ENCODE results near the gene FAM89A.
"Not testable (repeated sequence)": the region's sequence is repeated elsewhere in the genome, so short reads cannot be mapped to it uniquely, and the experiment has no call there.

Gene FAM89A

DNA sequence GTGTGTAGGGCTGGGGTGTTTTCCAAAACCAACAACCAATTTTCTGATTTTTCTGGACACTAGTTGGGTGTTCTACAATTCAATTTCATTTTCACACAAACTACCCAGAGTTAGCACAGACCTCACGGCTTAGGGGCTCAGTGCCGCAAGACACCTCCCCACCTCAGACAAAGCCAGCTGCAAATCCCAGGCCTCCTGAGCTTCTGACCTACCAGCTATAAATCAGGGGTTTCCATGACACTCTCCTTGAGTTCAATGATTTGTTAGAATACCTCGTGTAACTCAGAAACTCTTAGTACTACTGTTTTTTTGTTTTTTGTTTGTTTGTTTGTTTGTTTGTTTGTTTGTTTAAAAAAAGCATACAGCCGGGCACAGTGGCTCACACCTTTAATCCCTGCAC, 28.7 kb upstream of the FAM89A start:
- ATAC-seq (replicated peaks; ENCODE audit: extremely low read depth, poor library complexity, severe bottlenecking) = no peak
- Mint-ChIP-seq H3K4me3 (no peak overlapping the region), H3K4me1 (peaks cover 6% of the 10 kb centered on the region), H3K27ac (ENCODE audit: low read depth) (no peak overlapping the region), H3K27me3 (peaks cover 35% of the 10 kb centered on the region), H3K9me3 (no peaks in the 10 kb centered on the region), H3K36me3 (ENCODE audit: insufficient read depth) (no peaks in the 10 kb centered on the region)
- DNase-seq (ENCODE audit: low spot score in 2 of 2) = no peak

DNA sequence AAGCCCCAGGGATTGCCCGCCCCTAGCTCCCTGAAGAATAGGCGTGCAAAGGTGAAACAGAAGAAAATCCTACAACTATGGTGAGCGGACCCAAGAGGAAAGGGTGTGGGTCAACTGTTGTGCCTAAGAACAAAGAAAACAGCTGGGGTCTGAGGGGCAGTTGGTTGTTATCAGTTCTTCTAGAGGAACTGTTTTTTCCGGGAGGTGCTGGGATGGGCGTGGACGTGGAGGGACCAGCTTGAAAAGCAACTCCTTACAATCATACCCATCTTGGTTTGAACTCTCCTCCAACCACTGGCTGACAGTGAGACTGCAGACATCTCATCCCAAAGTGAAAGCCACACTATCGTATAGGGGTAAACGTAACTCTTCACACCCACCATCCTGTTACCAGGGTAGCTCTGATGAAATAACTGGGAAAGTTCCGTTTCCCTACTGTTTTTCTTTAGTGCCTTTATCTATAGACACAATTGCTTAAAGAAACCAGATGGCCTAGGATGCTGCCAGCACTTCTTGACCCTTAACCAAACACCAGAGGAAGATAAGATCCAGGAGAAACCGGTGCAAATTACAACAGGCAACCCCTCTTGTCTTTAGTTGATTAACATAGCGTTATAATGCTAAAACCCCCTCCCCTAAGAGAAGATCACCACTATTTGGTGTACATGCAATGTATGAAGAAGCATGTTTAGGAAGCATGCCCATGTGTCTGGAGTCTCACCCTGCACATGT, 25.6 kb upstream of the FAM89A start:
- Mint-ChIP-seq H3K4me3 (no peak overlapping the region), H3K9me3 (no peaks in the 10 kb centered on the region), H3K4me1 (no peaks in the 10 kb centered on the region), H3K36me3 (ENCODE audit: insufficient read depth) (peaks cover 2% of the 10 kb centered on the region), H3K27ac (ENCODE audit: low read depth) (no peak overlapping the region), H3K27me3 (peaks cover 35% of the 10 kb centered on the region)
- DNase-seq (ENCODE audit: low spot score in 2 of 2) (no peak), ATAC-seq (replicated peaks; ENCODE audit: extremely low read depth, poor library complexity, severe bottlenecking) (no peak)

DNA sequence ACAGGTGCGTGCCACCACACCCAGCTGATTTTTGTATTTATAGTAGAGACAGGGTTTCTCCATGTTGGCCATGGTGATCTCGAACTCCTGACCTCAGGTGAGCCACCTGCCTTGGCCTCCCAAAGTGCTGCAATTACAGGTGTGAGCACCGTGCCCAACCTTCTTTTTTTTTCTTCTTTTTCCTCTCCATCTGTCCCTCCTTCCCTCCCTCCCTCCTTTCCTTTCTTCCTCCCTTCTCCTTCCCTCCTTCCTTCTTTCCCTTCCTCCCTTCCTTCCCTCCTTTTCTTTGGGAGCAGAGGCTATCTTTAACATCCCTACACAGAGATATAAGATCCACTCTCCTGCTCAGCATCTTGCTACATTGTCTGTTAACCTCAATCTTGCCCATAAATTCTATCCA, 24.4 kb upstream of the FAM89A start:
- Mint-ChIP-seq H3K9me3 (no peaks in the 10 kb centered on the region), H3K4me1 (no peaks in the 10 kb centered on the region), H3K27ac (ENCODE audit: low read depth) (no peak overlapping the region), H3K27me3 (peaks cover 35% of the 10 kb centered on the region), H3K4me3 (no peak overlapping the region), H3K36me3 (ENCODE audit: insufficient read depth) (peaks cover 2% of the 10 kb centered on the region)
- no peak for ATAC-seq (replicated peaks; ENCODE audit: extremely low read depth, poor library complexity, severe bottlenecking)
- DNase-seq (ENCODE audit: low spot score in 2 of 2) = no peak

DNA sequence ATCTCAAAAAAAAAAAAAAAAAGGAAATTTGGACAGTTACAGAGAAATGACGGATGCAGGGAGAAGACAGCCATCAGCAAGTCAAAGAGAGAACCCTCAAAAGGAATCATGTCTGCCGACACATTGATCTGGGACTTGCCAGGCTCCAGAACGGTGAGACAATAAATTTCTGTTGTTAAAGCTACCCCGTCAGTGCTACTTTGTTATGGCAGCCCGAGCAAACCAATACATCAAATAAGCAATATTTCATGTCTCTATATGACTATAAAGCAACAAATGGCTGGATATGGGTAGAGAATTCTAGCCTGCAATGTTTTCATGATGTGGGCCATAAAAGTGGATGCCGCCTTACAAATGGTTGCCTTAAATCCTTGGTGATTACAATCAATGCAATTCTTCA, 23.3 kb upstream of the FAM89A start:
- peaks cover 2% of the 10 kb centered on the region for H3K36me3 Mint-ChIP-seq (ENCODE audit: insufficient read depth)
- ATAC-seq (replicated peaks; ENCODE audit: extremely low read depth, poor library complexity, severe bottlenecking) = no peak
- no peaks in the 10 kb centered on the region for H3K4me1 Mint-ChIP-seq
- no peak for DNase-seq (ENCODE audit: low spot score in 2 of 2)
- no peak overlapping the region for H3K27ac Mint-ChIP-seq (ENCODE audit: low read depth)
- H3K9me3 Mint-ChIP-seq = no peaks in the 10 kb centered on the region
- peaks cover 40% of the 10 kb centered on the region for H3K27me3 Mint-ChIP-seq
- no peak overlapping the region for H3K4me3 Mint-ChIP-seq

DNA sequence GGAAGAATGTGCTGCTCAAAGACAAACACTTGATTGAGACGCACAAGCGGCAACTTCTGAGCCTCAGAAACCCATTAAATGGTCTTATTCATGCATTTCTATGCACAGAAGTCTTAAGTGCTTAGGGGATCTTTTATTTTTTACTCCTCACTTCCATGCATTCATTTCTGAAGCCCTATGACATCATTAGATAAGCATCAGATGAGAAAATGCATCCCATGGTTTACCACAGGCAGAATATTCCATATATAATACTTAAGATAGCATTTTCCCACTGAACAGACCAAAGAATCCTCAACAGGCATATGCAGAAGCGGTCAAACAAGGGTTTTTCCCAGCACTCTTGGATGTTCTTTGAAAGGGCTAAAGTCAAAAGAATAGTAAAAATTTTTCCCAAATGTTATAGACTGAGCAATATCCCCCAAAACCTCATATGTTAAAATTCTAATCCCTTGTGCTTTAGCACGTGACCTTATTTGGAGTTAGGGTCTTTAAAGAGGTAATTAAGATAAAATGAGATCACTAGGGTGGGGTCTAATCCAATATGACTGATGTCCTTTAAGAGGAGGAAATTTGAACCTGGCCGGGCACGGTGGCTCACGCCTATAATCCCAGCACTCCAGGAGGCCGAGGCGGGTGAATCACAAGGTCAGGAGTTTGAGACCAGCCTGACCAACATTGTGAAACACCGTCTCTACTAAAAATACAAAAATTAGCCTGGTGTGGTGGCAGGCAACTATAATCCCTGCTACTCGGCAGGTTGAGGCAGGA, 22.6 kb upstream of the FAM89A start:
- Mint-ChIP-seq H3K36me3 (ENCODE audit: insufficient read depth) (peaks cover 2% of the 10 kb centered on the region), H3K4me3 (no peak overlapping the region), H3K27me3 (peaks cover 45% of the 10 kb centered on the region), H3K9me3 (no peaks in the 10 kb centered on the region), H3K27ac (ENCODE audit: low read depth) (no peak overlapping the region), H3K4me1 (no peaks in the 10 kb centered on the region)
- ATAC-seq (replicated peaks; ENCODE audit: extremely low read depth, poor library complexity, severe bottlenecking) = no peak
- no peak for DNase-seq (ENCODE audit: low spot score in 2 of 2)

DNA sequence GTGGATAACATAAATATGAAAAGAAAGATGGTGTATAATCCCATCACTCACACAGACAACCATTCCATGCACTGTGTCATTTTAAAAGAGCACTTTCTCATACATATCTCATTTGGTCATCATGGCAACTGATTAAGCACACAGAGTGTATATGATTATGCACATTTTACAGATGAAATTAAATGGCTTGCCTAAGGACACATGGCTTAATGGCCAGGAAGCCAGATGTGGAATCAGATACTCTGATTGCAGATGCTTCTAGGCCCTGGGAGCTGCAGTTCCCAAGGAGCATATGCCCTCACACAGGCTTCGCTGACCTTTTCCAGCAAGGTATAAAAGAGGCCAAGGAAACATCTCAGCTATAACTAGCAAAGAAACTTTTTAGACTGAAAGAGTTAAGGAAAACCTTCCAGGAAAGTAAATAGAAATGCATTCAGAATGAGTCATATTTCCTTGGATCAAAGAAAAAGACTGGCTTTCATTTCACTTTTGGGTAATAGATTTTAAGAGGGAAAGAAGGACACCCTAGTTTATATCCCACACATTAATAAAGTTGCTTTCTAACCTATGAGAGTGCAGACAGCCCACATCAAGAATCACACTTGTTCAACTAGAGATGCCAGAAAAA, 19.6 kb upstream of the FAM89A start:
- DNase-seq (ENCODE audit: low spot score in 2 of 2) = no peak
- H3K27me3 Mint-ChIP-seq = peaks cover 19% of the 10 kb centered on the region

DNA sequence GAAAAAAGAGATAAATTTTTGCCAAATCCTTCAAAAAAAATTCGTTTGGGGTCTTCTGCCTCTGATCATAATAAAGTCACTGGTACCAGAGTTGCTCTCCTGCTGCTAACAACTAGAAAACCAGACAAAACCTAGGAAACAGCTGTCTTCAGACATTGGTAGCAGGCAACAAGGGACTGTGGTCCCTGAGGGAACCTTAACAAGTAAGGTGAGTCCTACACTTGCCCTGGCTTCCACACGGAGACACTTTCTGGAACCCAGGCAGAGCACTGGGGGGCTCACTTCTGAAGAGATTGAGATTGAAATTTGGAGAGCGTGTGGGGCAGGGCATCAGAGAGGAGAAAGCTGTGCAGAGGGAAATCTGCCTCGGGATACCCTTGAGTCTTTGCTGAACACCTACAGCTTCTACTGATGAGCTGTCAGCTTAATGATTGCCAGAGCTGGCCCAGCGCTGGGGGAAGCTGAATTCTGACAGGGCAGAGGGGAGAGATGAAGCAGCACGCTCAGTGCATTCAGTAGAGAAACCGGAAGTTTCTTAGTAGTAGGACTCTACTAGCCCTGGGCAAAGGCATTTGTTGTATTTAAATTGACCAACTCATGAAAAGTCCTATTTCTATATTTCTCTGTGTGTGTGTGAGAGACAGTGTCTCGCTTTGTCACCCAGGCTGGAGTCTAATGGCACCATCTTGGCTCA, 18.5 kb upstream of the FAM89A start:
- H3K27ac Mint-ChIP-seq (ENCODE audit: low read depth) = no peak overlapping the region
- H3K4me1 Mint-ChIP-seq = no peaks in the 10 kb centered on the region
- no peak overlapping the region for H3K4me3 Mint-ChIP-seq
- H3K27me3 Mint-ChIP-seq = peaks cover 9% of the 10 kb centered on the region
- no peak for ATAC-seq (replicated peaks; ENCODE audit: extremely low read depth, poor library complexity, severe bottlenecking)
- no peak for DNase-seq (ENCODE audit: low spot score in 2 of 2)
- no peaks in the 10 kb centered on the region for H3K9me3 Mint-ChIP-seq
- peaks cover 2% of the 10 kb centered on the region for H3K36me3 Mint-ChIP-seq (ENCODE audit: insufficient read depth)

More for the DNA sequence above, 19.6 kb upstream of the FAM89A start:
- Mint-ChIP-seq H3K27ac (ENCODE audit: low read depth) (no peak overlapping the region), H3K4me3 (no peak overlapping the region), H3K4me1 (no peaks in the 10 kb centered on the region), H3K36me3 (ENCODE audit: insufficient read depth) (peaks cover 2% of the 10 kb centered on the region), H3K9me3 (no peaks in the 10 kb centered on the region)
- ATAC-seq (replicated peaks; ENCODE audit: extremely low read depth, poor library complexity, severe bottlenecking) = no peak

DNA sequence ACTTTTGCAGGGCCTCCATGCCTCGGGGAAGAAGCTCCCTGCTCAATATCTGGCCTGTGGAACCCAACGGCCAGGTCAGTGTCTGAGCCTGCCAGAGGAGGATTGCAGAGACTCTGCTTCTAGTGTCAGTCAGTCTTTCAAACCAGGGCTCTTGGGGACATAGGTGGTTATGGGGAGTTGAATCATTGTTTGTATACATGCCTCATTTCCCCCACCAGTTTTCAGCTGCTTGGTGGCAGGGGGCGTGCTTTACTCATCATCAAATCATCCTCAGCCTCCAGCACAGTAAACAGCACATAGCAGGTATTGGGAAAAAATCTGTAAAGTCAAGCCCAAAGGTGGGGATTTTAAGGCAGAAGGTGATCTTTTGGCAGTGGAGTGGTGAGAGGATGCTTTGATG, 17.4 kb upstream of the FAM89A start:
- Mint-ChIP-seq H3K27me3 (peaks cover 9% of the 10 kb centered on the region), H3K4me1 (no peaks in the 10 kb centered on the region), H3K27ac (ENCODE audit: low read depth) (no peak overlapping the region), H3K36me3 (ENCODE audit: insufficient read depth) (peaks cover 2% of the 10 kb centered on the region), H3K4me3 (no peak overlapping the region), H3K9me3 (no peaks in the 10 kb centered on the region)
- no peak for DNase-seq (ENCODE audit: low spot score in 2 of 2)
- ATAC-seq (replicated peaks; ENCODE audit: extremely low read depth, poor library complexity, severe bottlenecking) = no peak

DNA sequence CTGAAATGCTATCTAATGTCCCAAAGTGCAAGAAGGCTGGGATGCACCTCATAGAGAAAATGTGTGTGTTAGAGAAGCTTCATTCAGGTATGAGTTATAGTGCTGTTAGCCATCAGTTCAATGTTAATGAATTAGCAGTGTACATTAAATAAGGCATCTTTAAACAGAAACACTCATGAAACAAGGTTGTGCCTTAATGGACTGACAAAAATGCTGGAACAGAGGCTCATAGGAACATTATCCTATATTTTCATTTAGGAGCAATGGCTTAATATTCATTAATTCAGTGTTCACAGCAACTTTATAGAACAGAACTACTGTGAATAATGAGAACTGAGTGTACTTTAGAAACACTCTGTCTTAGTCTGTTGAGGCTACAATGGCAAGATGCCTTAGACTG, 15.2 kb upstream of the FAM89A start:
- DNase-seq (ENCODE audit: low spot score in 2 of 2) = no peak
- Mint-ChIP-seq H3K27ac (ENCODE audit: low read depth) (no peak overlapping the region), H3K36me3 (ENCODE audit: insufficient read depth) (no peaks in the 10 kb centered on the region), H3K9me3 (no peaks in the 10 kb centered on the region), H3K4me1 (no peaks in the 10 kb centered on the region), H3K4me3 (no peak overlapping the region), H3K27me3 (peaks cover 9% of the 10 kb centered on the region)
- ATAC-seq (replicated peaks; ENCODE audit: extremely low read depth, poor library complexity, severe bottlenecking) = no peak

DNA sequence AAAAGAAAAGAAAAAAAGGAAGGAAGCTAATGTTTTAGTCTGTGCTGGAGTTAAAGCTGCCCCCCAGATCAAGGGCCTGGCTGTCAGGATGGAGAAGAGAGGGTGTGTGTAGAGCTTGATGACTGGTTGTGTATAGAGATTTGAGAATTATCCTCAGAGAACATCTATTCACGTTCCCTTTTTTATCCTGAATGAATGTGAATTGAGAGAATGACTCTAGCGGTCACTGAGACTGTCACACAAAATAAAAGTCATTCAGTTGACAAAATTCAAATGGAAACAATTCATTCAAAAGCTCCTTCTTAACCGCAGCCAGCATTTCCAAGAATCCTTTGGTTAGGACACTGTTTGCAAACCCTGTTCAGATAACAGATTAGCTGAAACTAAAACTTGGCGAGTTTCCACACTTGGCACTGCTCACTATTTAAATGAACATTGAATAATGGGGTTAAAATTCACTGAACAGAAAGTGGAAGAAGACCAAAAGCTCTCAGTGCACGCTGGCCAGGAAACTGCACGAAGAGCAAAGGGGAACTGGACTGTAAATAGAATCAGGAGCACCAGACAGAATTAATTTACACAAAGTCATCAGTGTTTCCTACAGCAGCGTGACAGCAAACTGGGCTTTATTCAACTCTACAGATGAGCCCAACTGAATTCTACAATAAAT, 13.6 kb upstream of the FAM89A start:
- no peaks in the 10 kb centered on the region for H3K36me3 Mint-ChIP-seq (ENCODE audit: insufficient read depth)
- ATAC-seq (replicated peaks; ENCODE audit: extremely low read depth, poor library complexity, severe bottlenecking) (no peak), DNase-seq (ENCODE audit: low spot score in 2 of 2) (no peak)
- H3K27ac Mint-ChIP-seq (ENCODE audit: low read depth) = no peak overlapping the region
- no peaks in the 10 kb centered on the region for H3K4me1 Mint-ChIP-seq
- peaks cover 8% of the 10 kb centered on the region for H3K27me3 Mint-ChIP-seq
- no peaks in the 10 kb centered on the region for H3K9me3 Mint-ChIP-seq
- H3K4me3 Mint-ChIP-seq = no peak overlapping the region

DNA sequence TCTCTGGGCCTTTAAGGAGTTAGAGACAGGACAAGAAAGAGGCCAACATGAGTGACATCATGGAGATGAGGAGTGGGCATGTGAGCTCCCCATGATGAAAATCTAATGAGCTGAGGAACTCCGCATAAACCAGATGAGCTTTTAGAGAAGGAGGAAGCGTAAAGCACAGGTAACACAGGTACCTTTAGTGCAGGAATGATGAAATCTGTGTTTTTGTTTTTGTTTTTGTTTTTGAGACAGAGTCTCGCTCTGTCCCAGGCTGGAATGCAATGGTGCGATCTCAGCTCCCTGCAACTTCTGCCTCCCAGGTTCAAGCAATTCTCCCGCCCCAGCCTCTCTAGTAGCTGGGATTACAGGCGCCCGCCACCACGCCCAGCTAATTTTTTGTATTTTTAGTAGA, 12.7 kb upstream of the FAM89A start:
- Mint-ChIP-seq H3K27ac (ENCODE audit: low read depth) (no peak overlapping the region), H3K27me3 (peaks cover 3% of the 10 kb centered on the region), H3K4me1 (no peaks in the 10 kb centered on the region), H3K9me3 (no peaks in the 10 kb centered on the region), H3K4me3 (no peak overlapping the region), H3K36me3 (ENCODE audit: insufficient read depth) (no peaks in the 10 kb centered on the region)
- ATAC-seq (replicated peaks; ENCODE audit: extremely low read depth, poor library complexity, severe bottlenecking) = no peak
- DNase-seq (ENCODE audit: low spot score in 2 of 2) = no peak

DNA sequence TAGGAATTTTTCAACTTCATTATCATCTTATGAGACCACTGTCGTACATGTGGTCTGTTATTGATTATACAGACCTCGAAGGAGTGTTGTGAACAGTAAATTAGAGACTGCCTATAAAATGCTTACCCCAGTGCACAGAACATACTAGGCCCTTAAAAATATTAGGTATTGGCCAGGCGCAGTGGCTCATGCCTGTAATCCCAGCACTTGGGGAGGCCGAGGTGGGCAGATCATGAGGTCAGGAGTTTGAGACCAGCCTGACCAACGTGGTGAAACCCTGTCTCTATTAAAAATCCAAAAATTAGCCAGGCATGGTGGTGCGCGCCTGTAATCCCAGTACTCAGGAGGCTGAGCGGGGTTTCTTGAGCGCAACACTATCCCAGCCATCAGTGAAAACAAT, 10.9 kb upstream of the FAM89A start:
- not testable (repeated sequence) for H3K4me1 Mint-ChIP-seq; H3K36me3 Mint-ChIP-seq (ENCODE audit: insufficient read depth); DNase-seq (ENCODE audit: low spot score in 2 of 2); H3K9me3 Mint-ChIP-seq; H3K4me3 Mint-ChIP-seq; H3K27ac Mint-ChIP-seq (ENCODE audit: low read depth); ATAC-seq (replicated peaks; ENCODE audit: extremely low read depth, poor library complexity, severe bottlenecking)
- peaks cover 22% of the 10 kb centered on the region for H3K27me3 Mint-ChIP-seq
